ENCODE data around the gene CYP39A1. TPM values are rescaled to one million over a fixed set of nuclear protein-coding genes. Genes with fewer than 3 reads are reported as not detected.

The CYP39A1 gene
- total RNA-seq, 1 experiment from 2014 or later: not detected

- Mint-ChIP-seq H3K36me3 (ENCODE audit: insufficient read depth, unreplicated experiment) (no peaks in the 10 kb centered on the region), H3K27me3 (ENCODE audit: insufficient read depth, unreplicated experiment) (peaks cover 5% of the 10 kb centered on the region), H3K27ac (ENCODE audit: unreplicated experiment) (no peak overlapping the region), H3K4me1 (ENCODE audit: low read depth, unreplicated experiment) (no peaks in the 10 kb centered on the region), H3K4me3 (ENCODE audit: unreplicated experiment) (no peak overlapping the region), H3K9me3 (ENCODE audit: unreplicated experiment) (no peaks in the 10 kb centered on the region)
- intact Hi-C loops (cut with micrococcal nuclease; ENCODE audit: unreplicated experiment): no loop called here
- ChIA-PET CTCF (no interaction called here), POLR2A (no interaction called here)
- Histone ChIP-seq H3K36me3 (ENCODE audit: control insufficient read depth, insufficient read depth, low read length) (no peaks in the 10 kb centered on the region), H3K4me3 (ENCODE audit: low read depth, low read length) (no peak overlapping the region), H3K9me3 (no peaks in the 10 kb centered on the region), H3K4me1 (no peaks in the 10 kb centered on the region), H3K27me3 (replicated peaks; ENCODE audit: control insufficient read depth, insufficient read depth, low read length) (no peaks in the 10 kb centered on the region)
- no peak for DNase-seq
- no TSS peak for BruUV-seq (replicated peaks)
- TF ChIP-seq, protein P1, sequence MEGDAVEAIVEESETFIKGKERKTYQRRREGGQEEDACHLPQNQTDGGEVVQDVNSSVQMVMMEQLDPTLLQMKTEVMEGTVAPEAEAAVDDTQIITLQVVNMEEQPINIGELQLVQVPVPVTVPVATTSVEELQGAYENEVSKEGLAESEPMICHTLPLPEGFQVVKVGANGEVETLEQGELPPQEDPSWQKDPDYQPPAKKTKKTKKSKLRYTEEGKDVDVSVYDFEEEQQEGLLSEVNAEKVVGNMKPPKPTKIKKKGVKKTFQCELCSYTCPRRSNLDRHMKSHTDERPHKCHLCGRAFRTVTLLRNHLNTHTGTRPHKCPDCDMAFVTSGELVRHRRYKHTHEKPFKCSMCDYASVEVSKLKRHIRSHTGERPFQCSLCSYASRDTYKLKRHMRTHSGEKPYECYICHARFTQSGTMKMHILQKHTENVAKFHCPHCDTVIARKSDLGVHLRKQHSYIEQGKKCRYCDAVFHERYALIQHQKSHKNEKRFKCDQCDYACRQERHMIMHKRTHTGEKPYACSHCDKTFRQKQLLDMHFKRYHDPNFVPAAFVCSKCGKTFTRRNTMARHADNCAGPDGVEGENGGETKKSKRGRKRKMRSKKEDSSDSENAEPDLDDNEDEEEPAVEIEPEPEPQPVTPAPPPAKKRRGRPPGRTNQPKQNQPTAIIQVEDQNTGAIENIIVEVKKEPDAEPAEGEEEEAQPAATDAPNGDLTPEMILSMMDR (IDR thresholded peaks at IDR 0.05; ENCODE audit: insufficient read depth in 1 of 2, low read depth in 1 of 2, low read length in 1 of 2, severe bottlenecking in 1 of 2, unreplicated experiment in 1 of 2): no peak
These were observed 46.3 kb downstream of the CYP39A1 start for GRCh38 chr6:46606338-46606737.

DNA sequence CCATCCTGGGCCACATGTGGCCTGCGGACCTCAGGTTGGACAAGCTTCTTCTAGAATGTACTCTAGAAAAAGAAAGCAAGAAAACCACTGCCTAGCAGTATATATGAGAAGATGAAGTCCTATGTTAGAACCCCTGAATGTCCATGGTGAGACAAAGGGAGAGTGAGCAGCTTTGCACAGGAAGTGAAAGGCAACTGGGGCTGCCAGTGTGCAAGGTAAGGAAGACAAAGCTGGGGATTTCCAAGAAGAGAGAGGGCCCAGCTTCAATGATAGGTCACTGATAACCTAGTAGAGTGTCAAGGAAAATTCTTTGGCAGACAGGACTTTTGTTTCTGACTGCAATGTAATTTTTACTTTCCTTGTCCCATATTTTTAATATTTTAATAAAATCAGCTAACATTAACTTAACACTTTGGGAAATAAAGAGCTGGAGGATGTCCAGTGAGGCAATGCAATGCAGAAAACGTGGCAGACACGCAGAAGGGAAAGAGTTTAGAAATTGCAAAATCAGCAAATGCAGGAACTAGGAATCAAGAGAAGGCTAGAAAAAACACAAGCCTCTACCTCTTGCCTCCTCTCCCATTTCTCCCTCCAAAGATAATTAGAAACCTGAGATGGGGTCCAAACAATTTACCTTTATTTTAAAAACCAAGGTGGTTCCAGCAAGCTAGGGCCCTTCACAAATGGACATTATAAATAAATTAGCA lies 47.4 kb downstream of the CYP39A1 start:
- H3K4me1 Mint-ChIP-seq (ENCODE audit: low read depth, unreplicated experiment): no peaks in the 10 kb centered on the region
- H3K36me3 Mint-ChIP-seq (ENCODE audit: insufficient read depth, unreplicated experiment): no peaks in the 10 kb centered on the region
- CTCF ChIA-PET: no interaction called here
- BruUV-seq (replicated peaks): no TSS peak
- H3K4me3 Mint-ChIP-seq (ENCODE audit: unreplicated experiment): no peak overlapping the region
- intact Hi-C loops (cut with micrococcal nuclease; ENCODE audit: unreplicated experiment): no loop called here
- H3K27me3 ChIP-seq (replicated peaks; ENCODE audit: control insufficient read depth, insufficient read depth, low read length): no peaks in the 10 kb centered on the region
- no peak overlapping the region for H3K27ac Mint-ChIP-seq (ENCODE audit: unreplicated experiment)
- no peaks in the 10 kb centered on the region for H3K9me3 Mint-ChIP-seq (ENCODE audit: unreplicated experiment)
- H3K27me3 Mint-ChIP-seq (ENCODE audit: insufficient read depth, unreplicated experiment): peaks cover 8% of the 10 kb centered on the region
- no peak overlapping the region for H3K4me3 ChIP-seq (ENCODE audit: low read depth, low read length)
- POLR2A ChIA-PET: no interaction called here
- no peaks in the 10 kb centered on the region for H3K9me3 ChIP-seq
- no peaks in the 10 kb centered on the region for H3K4me1 ChIP-seq
- no peak for DNase-seq
- H3K36me3 ChIP-seq (ENCODE audit: control insufficient read depth, insufficient read depth, low read length): no peaks in the 10 kb centered on the region
- TF ChIP-seq, protein P1 (IDR thresholded peaks at IDR 0.05; ENCODE audit: insufficient read depth in 1 of 2, low read depth in 1 of 2, low read length in 1 of 2, severe bottlenecking in 1 of 2, unreplicated experiment in 1 of 2): no peak

GRCh38 chr6:46598215-46598614 lies 54.4 kb downstream of the CYP39A1 start:
- TF ChIP-seq, protein P1 (IDR thresholded peaks at IDR 0.05; ENCODE audit: insufficient read depth in 1 of 2, low read depth in 1 of 2, low read length in 1 of 2, severe bottlenecking in 1 of 2, unreplicated experiment in 1 of 2): no peak
- no peaks in the 10 kb centered on the region for H3K4me1 Mint-ChIP-seq (ENCODE audit: low read depth, unreplicated experiment)
- H3K27me3 Mint-ChIP-seq (ENCODE audit: insufficient read depth, unreplicated experiment): peaks cover 3% of the 10 kb centered on the region
- H3K9me3 Mint-ChIP-seq (ENCODE audit: unreplicated experiment): no peaks in the 10 kb centered on the region
- no peaks in the 10 kb centered on the region for H3K4me1 ChIP-seq
- no peaks in the 10 kb centered on the region for H3K36me3 ChIP-seq (ENCODE audit: control insufficient read depth, insufficient read depth, low read length)
- H3K36me3 Mint-ChIP-seq (ENCODE audit: insufficient read depth, unreplicated experiment): no peaks in the 10 kb centered on the region
- no peaks in the 10 kb centered on the region for H3K27me3 ChIP-seq (replicated peaks; ENCODE audit: control insufficient read depth, insufficient read depth, low read length)
- H3K27ac Mint-ChIP-seq (ENCODE audit: unreplicated experiment): no peak overlapping the region
- H3K9me3 ChIP-seq: no peaks in the 10 kb centered on the region
- CTCF ChIA-PET: no interaction called here
- H3K4me3 ChIP-seq (ENCODE audit: low read depth, low read length): no peak overlapping the region
- BruUV-seq (replicated peaks): no TSS peak
- intact Hi-C loops (cut with micrococcal nuclease; ENCODE audit: unreplicated experiment): no loop called here
- DNase-seq: no peak
- H3K4me3 Mint-ChIP-seq (ENCODE audit: unreplicated experiment): no peak overlapping the region
- POLR2A ChIA-PET: no interaction called here
